OCI-LY1 (cell line): ENCODE measurements around the gene IL17RD.

Source experiments
- H2AFZ ChIP-seq: fragments of 200-600 bp; sonication (generic), shearing (Covaris generic); 2 replicates; pipeline ENCODE4 v1.6.0; 2014; ENCODE audit warnings: antibody characterized with exemption, mild to moderate bottlenecking, low read length
- H3F3A ChIP-seq: fragments of 200-600 bp; sonication (generic), shearing (Covaris generic); 2 replicates; pipeline ENCODE4 v1.6.0; 2014; ENCODE audit warnings: mild to moderate bottlenecking, antibody characterized with exemption, low read length, moderate library complexity; ENCODE audit not compliant: insufficient read depth
- H3K27ac ChIP-seq: fragments of 200-600 bp; sonication (generic); 2 replicates; pipeline ENCODE4 v1.5.1; 2014; ENCODE audit warnings: low read length, mixed run types, mild to moderate bottlenecking, low read depth; ENCODE audit not compliant: poor library complexity, severe bottlenecking
- H3K27me3 ChIP-seq: fragments of 200-600 bp; sonication (generic); 2 replicates; pipeline ENCODE4 v1.6.0; 2014; ENCODE audit warnings: antibody characterized with exemption, mild to moderate bottlenecking, low read length, moderate library complexity; ENCODE audit not compliant: insufficient read depth
- H3K36me3 ChIP-seq: fragments of 200-600 bp; sonication (generic); 2 replicates; pipeline ENCODE4 v1.6.1; 2014; ENCODE audit warnings: mild to moderate bottlenecking, antibody characterized with exemption, low read length, moderate library complexity, mixed read lengths; ENCODE audit not compliant: insufficient read depth
- H3K4me1 ChIP-seq: fragments of 200-600 bp; sonication (generic); 2 replicates; pipeline ENCODE4 v1.5.1; 2014; ENCODE audit warnings: mild to moderate bottlenecking, low read length, moderate library complexity; ENCODE audit not compliant: insufficient read depth, severe bottlenecking
- H3K4me2 ChIP-seq: fragments of 200-600 bp; sonication (generic), shearing (Covaris generic); 2 replicates; pipeline ENCODE4 v1.6.1; 2014; ENCODE audit warnings: low read length
- H3K4me3 ChIP-seq: fragments of 200-600 bp; sonication (generic); 2 replicates; pipeline ENCODE4 v1.5.1; 2014; ENCODE audit warnings: low read length, low read depth, mild to moderate bottlenecking, mixed read lengths; ENCODE audit not compliant: poor library complexity, severe bottlenecking
- H3K79me2 ChIP-seq: fragments of 200-600 bp; shearing (Covaris generic); 2 replicates; pipeline ENCODE4 v1.6.1; 2016; ENCODE audit warnings: mixed run types, low read length, mixed read lengths; ENCODE audit not compliant: insufficient read depth
- H3K9ac ChIP-seq: fragments of 200-600 bp; sonication (generic), shearing (Covaris generic); 2 replicates; pipeline ENCODE4 v1.6.1; 2014; ENCODE audit warnings: mild to moderate bottlenecking, low read length, mixed read lengths
- H3K9me2 ChIP-seq: fragments of 200-600 bp; sonication (generic), shearing (Covaris generic); 2 replicates; pipeline ENCODE4 v1.6.1; 2014; ENCODE audit warnings: low read depth, mild to moderate bottlenecking, low read length, mixed read lengths
- H3K9me3 ChIP-seq: fragments of 200-600 bp; shearing (Covaris generic); 2 replicates; pipeline ENCODE4 v1.6.1; 2014; ENCODE audit warnings: low read length, mixed read lengths
- H4K20me1 ChIP-seq: fragments of 200-600 bp; sonication (generic), shearing (Covaris generic); 2 replicates; pipeline ENCODE4 v1.6.0; 2016; ENCODE audit warnings: mild to moderate bottlenecking, low read length; ENCODE audit not compliant: insufficient read depth
- CTCF ChIP-seq: fragments of 200-600 bp; sonication (generic), shearing (Covaris generic); IDR thresholded peaks from 2 replicates; pipeline ENCODE4 v1.5.1; 2017; ENCODE audit warnings: mild to moderate bottlenecking, antibody characterized with exemption, low read length, moderate library complexity, mixed read lengths
- EZH2 ChIP-seq: fragments of 200-600 bp; sonication (generic), shearing (Covaris generic); IDR thresholded peaks from 2 replicates; pipeline ENCODE4 v1.8.0; 2017; ENCODE audit warnings: borderline replicate concordance, mixed run types, mild to moderate bottlenecking, antibody characterized with exemption, low read length, moderate library complexity, mixed read lengths

Gene IL17RD

GRCh38 chr3:57057351-57057750 is 107.8 kb downstream of the IL17RD start:
- Histone ChIP-seq H3K4me2 (no peak overlapping the region), H3K9ac (no peak overlapping the region), H3K4me3 (no peak overlapping the region), H3K27me3 (no peaks in the 10 kb centered on the region), H3K27ac (no peak overlapping the region), H3K4me1 (peaks cover 32% of the 10 kb centered on the region), H3K79me2 (no peaks in the 10 kb centered on the region), H4K20me1 (no peaks in the 10 kb centered on the region), H3F3A (no peaks in the 10 kb centered on the region), H2AFZ (no peak overlapping the region), H3K36me3 (no peaks in the 10 kb centered on the region), H3K9me2 (no peaks in the 10 kb centered on the region), H3K9me3 (no peaks in the 10 kb centered on the region)
- TF ChIP-seq CTCF (no peak), EZH2 (no peak)

GRCh38 chr3:57053122-57053521 is 112.0 kb downstream of the IL17RD start:
- Histone ChIP-seq H3K27me3 (no peaks in the 10 kb centered on the region), H3K9ac (no peak overlapping the region), H3K4me3 (no peak overlapping the region), H3K9me3 (no peaks in the 10 kb centered on the region), H3F3A (no peaks in the 10 kb centered on the region), H3K27ac (no peak overlapping the region), H3K36me3 (no peaks in the 10 kb centered on the region), H3K4me1 (peaks cover 30% of the 10 kb centered on the region), H3K9me2 (no peaks in the 10 kb centered on the region), H3K79me2 (no peaks in the 10 kb centered on the region), H4K20me1 (no peaks in the 10 kb centered on the region), H2AFZ (no peak overlapping the region), H3K4me2 (no peak overlapping the region)
- TF ChIP-seq CTCF = no peak
- TF ChIP-seq EZH2 = no peak

GRCh38 chr3:57052662-57053061 is 112.5 kb downstream of the IL17RD start:
- Histone ChIP-seq H3K4me1 (peaks cover 35% of the 10 kb centered on the region), H3K27ac (no peak overlapping the region), H3K4me3 (no peak overlapping the region), H3K9me2 (no peaks in the 10 kb centered on the region), H3K79me2 (no peaks in the 10 kb centered on the region), H3K4me2 (no peak overlapping the region), H3K36me3 (no peaks in the 10 kb centered on the region), H2AFZ (no peak overlapping the region), H3F3A (no peaks in the 10 kb centered on the region), H3K27me3 (no peaks in the 10 kb centered on the region), H3K9me3 (no peaks in the 10 kb centered on the region), H3K9ac (no peak overlapping the region), H4K20me1 (no peaks in the 10 kb centered on the region)
- TF ChIP-seq EZH2 (no peak), CTCF (no peak)
